Stimulated activated CD4-positive, alpha-beta T cell treated with anti-CD3 and anti-CD28 coated beads, Interleukin-2, amount 100 ng/mL, for 4 hours (primary cell): ENCODE measurements around the gene GPR83.
"Not testable (repeated sequence)": the region's sequence is repeated elsewhere in the genome, so short reads cannot be mapped to it uniquely, and the experiment has no call there.

Experiments used
- DNase-seq: peaks from one replicate; pipeline ENCODE4 v3.0.0-alpha.2; 2020; ENCODE audit warnings: low read depth

GPR83 gene

DNA sequence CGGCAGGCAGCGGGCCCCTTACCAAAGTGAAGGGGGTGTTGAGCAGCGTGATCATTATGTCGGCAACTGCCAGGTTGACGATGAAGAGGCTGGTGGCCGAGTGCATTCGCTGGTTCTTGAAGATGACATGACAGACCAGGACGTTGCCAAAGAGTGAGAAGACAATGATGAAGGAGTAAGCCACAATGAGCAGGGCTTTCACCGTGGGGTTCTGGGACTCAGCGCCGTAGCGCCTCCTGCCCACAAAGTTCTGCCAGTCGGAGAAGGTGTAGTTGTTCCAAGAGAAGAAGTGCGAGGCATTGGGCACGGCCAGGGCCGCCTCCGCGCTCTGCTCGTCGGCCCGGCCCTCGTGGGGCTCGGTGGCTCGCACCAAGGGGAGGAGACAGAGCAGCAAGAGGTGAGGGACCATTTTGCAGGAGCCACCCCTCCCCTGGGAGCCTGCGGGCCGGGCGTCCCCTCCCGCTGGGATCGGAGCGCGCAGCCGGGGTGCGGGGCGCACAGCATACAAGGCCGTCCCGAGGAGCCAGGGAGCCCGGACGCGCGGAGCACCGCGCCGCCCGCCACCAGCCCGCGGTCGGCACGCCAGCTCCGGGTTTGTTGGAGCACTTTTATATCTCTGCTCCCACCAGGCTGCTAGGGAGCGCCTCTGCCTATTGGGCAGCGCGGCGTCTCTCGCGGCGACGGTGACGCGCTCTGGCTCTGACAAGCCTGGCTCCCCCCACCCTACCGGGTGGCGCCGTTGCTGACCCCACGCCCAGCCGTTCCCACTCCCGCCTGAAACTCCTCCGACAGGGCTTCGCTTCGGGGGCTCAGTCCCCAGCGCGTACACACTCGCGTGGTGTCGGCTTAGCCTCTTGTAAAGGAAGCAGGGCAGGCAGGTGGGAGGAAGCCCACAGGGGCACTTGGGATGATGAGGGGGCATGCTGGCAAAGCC lies at the start of gene GPR83:
TSS of gene GPR83 (minus strand) at position 581 of the 934 bp plus-strand sequence. CDS start at position 409, 172 bp downstream.
- DNase-seq: no peak

DNA sequence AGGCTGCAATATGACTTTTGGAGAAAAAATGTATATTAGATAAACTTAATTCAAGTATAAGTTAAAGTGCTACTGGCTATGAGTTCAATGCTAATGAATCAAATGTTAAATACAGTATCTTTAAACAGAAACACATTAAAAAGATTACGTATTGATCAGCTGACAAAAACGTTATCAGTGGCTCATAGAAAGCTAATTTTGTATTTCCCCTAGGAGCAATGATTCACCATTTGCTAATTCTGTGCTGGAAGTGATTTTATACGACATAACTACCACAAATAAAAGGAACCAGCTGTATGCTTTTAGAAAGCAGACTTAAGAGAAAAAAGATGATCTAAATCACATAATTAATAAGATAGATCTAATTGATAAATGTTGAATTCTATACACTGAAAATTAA lies 48.8 kb upstream of the GPR83 start:
- no peak for DNase-seq

DNA sequence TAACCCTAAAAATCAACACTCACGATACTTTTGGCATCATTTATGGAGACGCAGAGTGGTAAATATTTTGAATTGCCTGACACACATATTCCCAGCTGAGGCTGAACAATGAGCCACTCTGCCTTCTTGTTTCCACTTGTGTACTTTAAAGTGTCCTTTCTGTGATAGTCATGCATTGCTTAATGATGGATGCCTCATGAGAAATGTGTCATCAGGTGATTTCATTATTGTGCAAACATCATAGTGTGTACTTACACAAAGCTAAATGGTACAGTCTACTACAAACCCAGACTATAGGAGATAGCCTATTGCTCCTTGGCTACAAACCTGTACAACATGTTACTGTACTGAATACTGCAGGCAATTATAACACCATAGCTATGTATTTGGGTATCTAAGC lies 48.2 kb upstream of the GPR83 start:
- DNase-seq: no peak

DNA sequence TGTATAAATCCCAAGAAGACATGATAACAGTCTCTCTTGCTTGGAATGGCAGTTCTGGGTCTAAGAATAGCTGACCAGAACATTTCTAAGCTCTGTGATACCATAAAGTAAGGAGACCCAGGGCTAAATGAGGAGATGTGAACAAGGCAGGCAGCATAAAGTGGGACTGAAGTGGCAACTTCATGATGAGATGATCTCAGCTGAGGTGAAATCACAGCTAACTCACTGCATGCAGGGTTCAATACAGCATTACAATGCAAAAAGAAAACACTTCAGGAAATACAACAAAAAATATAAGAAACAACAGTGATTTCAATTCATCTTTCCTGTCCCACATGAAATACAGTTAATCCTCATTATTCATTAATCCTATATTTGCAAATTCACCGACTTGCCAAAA lies 47.8 kb upstream of the GPR83 start:
- no peak for DNase-seq

DNA sequence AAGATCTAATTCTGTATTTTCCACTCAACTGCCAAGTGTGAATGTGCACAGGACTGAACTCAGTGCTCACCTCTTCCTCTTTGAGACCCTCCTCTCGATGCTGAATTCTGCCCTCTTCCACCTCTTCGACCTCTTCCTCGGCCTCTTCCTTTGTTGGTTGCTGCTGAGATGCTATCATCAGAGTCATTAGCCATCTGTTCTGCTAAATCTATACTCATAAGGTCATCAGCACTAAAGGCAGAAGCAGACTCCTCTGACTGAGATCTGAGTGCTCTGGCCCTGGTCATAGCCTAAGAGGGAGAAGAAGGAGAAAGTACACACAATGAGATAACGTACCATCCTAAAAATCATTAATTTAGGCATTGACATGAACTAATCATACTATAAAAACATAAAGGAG lies 45.9 kb upstream of the GPR83 start:
- no peak for DNase-seq

DNA sequence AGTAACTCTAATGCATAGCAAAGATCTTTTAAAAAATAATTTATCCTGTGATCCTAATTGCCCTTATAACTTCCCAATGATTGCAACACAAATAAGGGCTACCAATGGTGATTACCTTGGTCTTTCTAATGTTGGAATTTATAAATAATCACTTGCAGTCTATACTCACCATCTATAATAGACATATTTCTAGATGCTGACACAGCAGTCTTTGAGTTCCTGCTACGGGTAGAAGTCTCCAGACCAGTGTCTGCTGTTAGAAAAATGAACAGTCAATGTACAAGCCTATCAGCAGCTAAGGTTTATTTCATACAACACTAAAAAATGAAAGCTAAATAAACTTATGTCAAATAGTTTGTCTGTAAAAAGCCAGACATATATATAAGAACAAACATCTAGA lies 44.4 kb upstream of the GPR83 start:
- DNase-seq: no peak

DNA sequence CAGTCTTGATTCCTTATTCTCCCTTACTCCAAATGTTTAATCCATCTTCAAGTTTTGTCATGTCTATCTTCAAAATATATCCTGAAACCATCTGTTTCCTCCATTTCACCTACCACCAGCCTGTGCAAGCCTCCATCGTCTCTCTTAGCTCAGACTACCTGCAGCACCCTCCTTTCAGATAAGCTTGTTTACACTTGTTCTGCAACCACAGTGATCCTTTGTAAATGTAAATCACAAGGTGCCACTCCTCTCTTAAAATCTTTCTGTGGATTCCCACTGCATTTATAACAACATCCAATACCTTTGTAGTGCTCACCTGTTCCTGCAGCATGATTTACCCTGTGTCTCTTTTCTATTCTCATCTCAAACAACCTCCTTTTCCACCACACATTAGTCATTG lies 31.8 kb upstream of the GPR83 start:
- no peak for DNase-seq

DNA sequence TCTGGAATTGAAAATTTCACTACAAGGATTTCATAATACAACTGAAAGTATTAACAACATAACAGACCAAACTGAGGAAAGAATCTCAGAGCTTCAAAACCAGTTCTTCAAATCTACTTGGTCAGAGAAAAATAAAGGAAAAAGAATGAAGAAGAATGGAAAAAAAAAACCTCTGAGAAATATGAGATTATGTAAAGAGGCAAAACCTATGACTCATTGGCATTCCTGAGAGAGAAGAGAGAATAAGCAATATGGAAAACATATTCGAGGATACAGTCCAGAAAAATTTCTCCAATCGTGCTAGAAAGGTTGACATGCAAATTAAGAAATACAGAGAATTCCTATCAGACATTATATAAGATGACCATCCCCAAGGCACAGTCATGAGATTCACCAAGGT lies 23.4 kb upstream of the GPR83 start:
- no peak for DNase-seq

DNA sequence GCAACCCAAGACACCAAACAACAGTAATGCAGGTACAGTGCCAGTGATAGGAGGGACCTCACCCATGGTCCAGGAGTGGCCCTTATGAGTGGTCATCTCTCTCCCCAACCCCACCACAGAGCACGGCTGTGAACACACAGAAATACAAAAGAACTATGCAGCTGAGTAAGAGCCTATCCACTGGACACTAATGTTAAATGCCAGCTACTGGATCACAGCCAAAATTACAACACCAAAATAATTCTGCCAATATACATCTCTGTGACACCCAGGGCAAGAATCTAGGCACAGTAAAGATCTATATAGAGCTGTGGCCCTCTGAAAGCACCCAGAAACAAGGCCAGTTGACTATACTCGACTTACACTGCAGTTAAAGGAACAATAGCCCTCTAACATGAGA lies 22.8 kb upstream of the GPR83 start:
- DNase-seq: no peak

DNA sequence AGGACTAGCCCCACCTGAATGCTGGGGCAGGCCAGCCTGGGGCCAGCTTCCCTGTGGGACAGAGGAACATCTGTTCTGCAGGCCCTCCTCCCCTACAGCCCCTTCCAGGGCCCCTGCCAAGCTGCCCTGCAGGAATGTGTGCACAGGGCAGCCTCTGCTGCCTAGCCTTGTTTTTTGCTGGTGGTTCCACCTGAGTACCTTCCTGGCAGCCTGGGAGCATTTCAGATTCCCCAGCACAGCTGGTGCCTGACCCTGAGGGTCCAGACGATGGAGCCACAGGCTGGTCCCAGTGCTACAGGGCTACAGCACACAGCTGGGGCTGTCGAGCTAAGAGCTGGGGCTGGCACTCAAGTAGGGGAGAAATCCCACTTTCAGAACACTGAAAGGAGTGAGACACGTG lies 22.3 kb upstream of the GPR83 start:
- no peak for DNase-seq

DNA sequence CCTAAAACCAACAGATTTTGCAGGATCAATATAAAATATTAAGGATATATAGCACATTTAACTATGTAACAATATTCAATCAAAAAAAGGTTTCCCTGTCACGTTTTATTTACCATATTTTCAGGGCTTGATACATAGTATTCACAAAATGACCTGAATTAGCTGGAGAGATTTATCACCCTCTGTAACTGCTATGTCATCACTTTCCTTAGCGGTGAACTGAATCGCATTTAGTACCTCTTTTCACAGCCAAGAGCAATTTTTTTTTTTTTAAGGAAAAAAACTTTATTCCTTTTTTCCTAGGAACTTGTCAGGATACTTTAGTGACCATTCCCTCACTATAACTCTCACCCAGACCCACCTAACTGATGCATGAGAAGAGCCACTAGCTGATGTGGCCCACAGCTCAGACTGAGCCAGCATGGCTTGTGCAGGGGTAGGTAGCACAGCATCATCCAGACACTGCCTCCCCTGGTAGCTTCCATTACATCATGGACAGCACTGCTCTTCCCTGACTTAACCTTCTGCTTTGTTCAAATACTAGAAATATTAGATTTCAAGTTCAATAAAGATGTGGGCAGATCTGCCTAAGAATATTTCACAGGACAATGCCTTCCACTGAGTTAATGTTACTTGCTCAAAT lies 17.0 kb upstream of the GPR83 start:
- DNase-seq: no peak

DNA sequence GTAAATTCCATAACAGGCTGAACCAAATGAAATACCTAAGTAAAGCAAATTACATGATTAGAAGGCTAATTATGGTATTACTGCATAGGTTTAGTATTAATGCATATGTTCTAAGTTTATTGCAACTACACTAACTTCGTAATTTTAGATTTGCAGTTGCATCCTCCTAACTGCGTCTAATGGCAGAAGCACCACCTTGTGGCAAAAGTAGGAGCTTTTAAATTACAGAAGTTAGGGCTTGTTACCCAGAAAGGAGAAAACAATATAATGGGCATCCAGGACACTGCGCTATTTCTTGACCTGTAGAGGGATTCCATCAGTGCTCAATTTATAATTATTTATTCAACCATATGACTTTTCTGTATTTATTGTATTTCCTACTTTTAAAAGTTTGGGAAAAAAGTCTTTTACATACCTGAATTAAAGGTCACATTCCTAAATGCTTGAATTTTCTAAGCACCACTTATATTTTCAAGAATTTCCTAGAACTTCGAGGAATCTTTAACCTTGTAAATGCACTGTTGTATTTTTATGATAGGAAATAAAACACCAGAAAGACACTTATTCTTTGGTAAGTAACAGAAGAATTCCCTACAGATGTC lies 16.3 kb upstream of the GPR83 start:
- DNase-seq: no peak

DNA sequence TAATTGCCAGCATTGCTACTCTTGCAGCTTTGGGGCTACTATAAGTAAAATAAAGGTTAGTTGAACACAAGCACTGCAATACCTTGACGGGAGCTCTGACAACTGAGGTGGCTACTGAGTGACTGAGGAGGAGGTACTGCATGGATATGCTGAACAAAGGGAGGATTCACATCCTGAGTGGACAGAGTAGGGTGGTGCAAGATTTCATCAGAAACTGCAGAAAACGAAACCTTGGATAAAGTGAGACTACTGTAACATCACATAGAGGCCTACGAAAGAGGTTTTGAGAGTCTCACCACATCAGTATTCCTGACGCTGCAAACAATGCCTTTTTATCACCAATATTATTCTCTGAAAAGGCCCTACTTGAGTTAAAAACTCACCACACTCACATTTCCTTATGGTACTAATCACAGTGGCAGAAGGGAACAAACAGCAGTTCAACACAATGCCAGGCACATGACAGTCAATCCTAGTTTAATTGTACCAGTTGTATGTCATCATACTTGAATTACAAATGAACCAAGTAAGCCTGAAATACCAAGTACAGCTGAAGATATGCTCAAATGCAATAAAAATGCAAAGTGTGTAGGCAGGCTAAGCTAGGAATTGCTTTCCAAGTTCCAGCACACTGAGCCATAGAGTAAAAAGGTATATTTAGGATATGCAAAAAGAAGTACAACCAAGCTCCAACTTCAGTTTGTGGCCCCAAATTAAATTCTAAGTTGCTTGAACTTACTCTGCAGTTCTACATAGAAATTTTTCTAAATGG lies 4.0 kb upstream of the GPR83 start:
- no peak for DNase-seq

DNA sequence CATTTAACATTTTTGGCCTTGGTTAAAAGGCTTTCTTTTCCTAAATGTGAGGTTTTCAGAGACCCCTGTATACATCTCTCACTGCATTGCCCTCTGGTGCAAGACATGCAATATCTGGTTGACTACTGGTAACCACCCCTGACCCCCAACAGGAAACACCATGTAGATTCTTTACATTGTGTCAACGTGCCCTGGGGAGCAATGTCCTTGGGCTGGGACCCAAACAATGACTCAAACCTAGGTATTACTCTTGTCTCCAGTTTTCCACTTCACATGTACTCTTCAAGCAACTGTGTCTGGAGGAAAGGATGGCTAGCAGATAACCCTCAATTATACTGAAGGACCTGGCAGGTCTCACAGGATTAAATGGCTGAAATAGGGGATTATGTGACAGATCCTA lies 1.1 kb upstream of the GPR83 start:
- no peak for DNase-seq

DNA sequence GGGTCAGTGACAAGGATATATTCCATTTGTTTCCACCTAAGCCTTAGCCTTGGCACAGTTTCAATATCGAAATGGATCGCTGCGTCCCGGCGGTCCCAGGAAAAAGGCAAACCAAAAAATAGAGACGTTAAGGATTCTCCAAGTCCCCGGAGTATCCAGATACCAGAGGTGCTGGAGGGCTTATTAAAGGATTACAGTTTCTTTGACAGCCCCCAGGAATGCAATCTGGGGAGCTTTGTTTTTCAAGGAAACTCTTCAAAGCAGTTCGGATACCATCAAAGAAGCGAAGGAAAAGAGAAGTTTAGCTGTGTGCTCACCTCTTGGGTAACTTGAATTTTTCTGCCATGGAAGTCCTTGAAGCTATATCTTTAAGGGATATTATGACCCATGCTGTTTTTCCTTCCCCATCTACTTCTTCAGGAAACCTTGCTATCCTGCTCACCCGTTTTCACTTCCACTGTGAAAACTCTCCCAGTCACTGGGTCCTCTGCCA lies 600 bp upstream of the GPR83 start:
- DNase-seq: no peak

DNA sequence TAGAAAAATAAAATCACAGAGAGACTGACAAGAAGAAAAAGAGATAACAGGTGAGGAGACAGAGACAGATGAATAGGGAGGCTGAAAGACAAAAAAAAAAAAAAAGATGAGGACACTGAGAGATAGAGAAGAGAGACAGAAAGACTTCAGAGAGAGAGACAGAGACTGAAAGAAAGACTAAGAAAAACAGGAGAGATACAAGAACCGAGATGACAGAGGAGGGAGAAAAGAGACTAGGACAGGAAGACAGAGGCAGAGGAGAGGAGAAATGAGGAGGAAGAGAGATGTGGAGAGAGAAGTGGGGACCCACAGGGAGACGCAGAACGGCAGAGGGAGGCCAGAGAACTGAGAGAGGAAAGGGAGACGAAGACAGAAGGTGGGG lies 771 bp downstream of the GPR83 start:
- DNase-seq: no peak

DNA sequence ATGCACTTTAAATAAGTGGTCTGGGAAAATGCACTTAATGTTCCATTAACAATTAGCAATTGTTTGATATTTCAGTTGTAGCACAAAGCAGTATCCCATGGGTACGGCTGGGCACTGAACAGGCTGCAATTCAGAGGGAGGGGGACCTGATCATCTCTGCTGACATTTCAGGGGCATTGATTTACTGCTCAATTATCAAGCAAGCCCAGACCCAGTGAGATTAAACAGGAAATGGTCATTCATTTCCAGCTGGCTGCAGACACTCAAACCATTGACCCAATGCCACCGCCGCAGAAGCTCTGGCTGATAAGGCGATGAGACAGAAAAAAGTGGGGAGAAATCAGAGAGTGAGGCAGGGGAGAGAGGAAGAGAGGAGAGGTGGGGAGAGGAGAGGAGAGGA lies 1.2 kb downstream of the GPR83 start:
- no peak for DNase-seq

DNA sequence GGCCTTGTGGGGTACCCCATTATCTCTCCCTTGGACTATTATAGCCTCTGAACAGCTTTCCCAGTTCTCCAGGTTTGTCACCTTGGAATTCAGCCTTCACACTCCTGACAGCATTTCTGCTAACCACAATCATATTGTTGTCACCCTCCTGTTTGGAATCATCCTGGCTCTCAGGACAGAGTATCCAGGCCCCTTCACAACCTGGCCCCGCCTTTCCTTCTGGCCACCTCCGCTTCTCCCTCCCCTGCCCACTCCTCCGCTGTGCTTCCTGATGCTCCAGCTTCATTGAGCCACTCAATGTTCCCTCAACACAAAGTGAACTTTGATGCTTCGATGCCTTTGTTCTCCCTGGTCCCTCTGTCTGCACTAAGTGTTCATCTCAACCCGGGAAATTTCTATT lies 3.1 kb downstream of the GPR83 start:
- no peak for DNase-seq

DNA sequence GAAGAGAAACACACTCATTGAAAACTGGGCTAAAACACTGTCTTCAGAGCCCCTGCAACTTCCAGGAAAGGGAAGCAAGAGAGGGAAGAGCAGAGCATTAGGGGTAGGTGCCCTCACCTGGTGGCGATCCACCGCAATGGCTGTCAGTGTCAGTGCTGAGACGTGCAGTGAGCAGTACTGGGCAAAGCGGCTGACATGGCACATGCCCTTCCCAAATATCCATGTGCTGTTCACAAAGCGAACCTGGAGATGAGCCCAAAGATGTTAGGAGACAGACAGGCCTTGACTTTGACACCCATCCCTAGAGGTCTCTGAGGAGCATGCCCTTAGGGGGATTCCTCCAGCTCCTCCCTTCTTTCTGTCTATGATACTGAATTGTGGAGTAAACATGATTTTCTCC lies 4.9 kb downstream of the GPR83 start:
- no peak for DNase-seq

DNA sequence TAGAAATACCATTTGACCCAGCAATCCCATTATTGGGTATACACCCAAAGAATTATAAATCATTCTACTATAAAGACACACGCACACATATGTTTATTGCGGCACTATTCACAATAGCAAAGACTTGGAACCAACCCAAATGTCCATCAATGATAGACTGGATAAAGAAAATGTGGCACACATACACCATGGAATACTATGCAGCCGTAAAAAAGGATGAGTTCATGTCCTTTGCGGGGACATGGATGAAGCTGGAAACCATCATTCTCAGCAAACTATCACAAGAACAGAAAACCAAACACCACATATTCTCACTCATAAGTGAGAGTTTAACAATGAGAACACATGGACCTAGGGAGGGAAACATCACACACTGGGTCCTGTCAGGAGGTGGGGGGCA lies 9.3 kb downstream of the GPR83 start:
- not testable (repeated sequence) for DNase-seq

DNA sequence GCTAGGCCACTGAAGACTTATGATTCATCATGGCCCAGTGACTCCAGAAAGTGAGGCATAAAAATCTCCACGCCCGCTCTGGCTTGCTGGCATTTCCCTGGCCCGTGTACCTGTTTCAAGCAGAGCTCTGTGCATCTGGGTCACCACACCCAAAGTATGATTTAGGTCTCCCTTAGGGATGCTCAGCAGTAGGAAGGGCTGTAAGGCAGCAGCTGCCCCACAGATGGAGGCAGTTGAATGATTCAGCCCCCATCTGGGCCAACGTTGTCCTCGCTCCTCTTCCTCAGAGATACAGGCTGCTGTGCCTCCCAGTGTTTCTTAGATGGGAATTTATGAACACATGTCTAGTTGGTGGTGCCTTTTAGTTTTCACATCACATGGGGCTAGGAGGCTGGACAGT lies 21.6 kb downstream of the GPR83 start:
- no peak for DNase-seq

DNA sequence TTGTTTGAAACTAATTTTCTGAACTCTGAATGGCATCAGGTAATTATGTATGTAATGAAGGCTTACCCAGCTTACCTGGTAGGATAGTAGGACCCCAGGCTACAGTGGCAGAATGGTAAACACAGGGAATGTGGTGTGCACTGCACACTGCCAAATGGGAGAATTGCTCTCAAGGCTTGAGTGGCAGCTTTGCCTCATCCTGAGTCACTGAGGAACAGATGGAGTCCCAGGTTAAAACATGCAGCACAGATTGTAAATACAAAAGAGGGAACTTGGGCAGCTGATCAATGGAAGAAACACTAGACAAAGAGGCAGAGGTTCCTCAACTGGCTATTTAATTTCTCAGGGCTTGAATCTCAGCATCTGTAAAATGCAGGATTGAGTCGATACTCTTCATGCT lies 24.4 kb downstream of the GPR83 start:
- DNase-seq: no peak
